ENCODE data around the gene FMNL1.
A peak's percentile ranks its signal among the peaks of the same experiment; 100 is the strongest.

GRCh38 chr17:45231481-45232116 is 9.9 kb downstream of the FMNL1 start:
- TF ChIP-seq EZH2 (IDR thresholded peaks at IDR 0.05; ENCODE audit: low read length) (no peak), CTCF (optimal IDR thresholded peaks at IDR 0.05 in 1 of 3, IDR thresholded peaks at IDR 0.05 in 1 of 3, conservative IDR thresholded peaks at IDR 0.05 in 1 of 3; ENCODE audit: extremely low read depth in 1 of 3, insufficient read depth in 2 of 3, low read length in 3 of 3) (peak in 2 of 3 experiments; percentile 7 to 33)
